GM21515 (cell line): ENCODE results near the gene CIRBP.
"Not testable (repeated sequence)": the region's sequence is repeated elsewhere in the genome, so short reads cannot be mapped to it uniquely, and the experiment has no call there.

ENCODE experiments used
- ATAC-seq: cut with Tn5 transposase; IDR thresholded peaks from one replicate; pipeline ENCODE4 v1.9.1; 2021; ENCODE audit not compliant: unreplicated experiment

The CIRBP gene

GRCh38 chr19:1308718-1309117 is 39.6 kb downstream of the CIRBP start:
- no peak for ATAC-seq

- ATAC-seq = no peak
Measured at GRCh38 chr19:1309977-1310852, 41.1 kb downstream of the CIRBP start.

- ATAC-seq = no peak
Measured at GRCh38 chr19:1310853-1311180, 41.7 kb downstream of the CIRBP start.

- no peak for ATAC-seq
Measured at GRCh38 chr19:1311543-1312091, 42.5 kb downstream of the CIRBP start.

- no peak for ATAC-seq
Measured at GRCh38 chr19:1312767-1313694, 43.9 kb downstream of the CIRBP start.

- ATAC-seq = no peak
Measured at GRCh38 chr19:1313695-1314613, 44.8 kb downstream of the CIRBP start.

GRCh38 chr19:1315470-1316166 is 46.5 kb downstream of the CIRBP start:
- no peak for ATAC-seq

- no peak for ATAC-seq
Measured at GRCh38 chr19:1316466-1316865, 47.3 kb downstream of the CIRBP start.

- ATAC-seq = no peak
Measured at GRCh38 chr19:1317274-1318003, 48.3 kb downstream of the CIRBP start.

GRCh38 chr19:1318678-1319471 is 49.7 kb downstream of the CIRBP start:
- no peak for ATAC-seq

- not testable (repeated sequence) for ATAC-seq
Measured at GRCh38 chr19:1320282-1320650, 51.1 kb downstream of the CIRBP start.

GRCh38 chr19:1321539-1321938 is 52.4 kb downstream of the CIRBP start:
- no peak for ATAC-seq

GRCh38 chr19:1322198-1322981 is 53.3 kb downstream of the CIRBP start:
- no peak for ATAC-seq

- ATAC-seq = no peak
Measured at GRCh38 chr19:1324249-1324805, 55.2 kb downstream of the CIRBP start.
